ENCODE results near the gene TMTC2.

Gene TMTC2

DNA sequence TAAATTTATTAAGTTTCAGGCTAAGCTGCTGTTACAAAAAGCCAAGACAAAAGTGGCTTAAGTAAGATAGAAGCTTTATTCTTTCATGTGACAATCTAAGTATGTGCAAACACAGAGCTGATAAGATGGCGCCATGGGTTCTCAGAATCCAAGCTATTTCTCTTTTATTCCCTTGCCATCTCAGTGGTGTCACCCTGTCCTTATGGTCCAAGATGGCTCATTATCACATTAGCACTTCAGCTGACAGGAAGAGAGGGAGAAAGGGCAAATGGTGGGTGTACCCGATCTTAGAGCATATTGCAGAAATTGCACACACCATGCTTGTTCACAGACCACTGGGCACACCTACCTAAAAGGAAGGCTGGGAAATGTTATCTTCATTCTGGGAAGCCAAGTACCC, 211.7 kb downstream of the TMTC2 start:
- Histone ChIP-seq H3K9me3 (ENCODE audit: control insufficient read depth, insufficient read depth, low read depth, low read length) (no peaks in the 10 kb centered on the region), H3K36me3 (ENCODE audit: control insufficient read depth in 2 of 2, insufficient read depth in 1 of 2, low read length in 2 of 2) (no peaks in the 10 kb centered on the region; a peak in 1 of 3 replicates), H3K4me1 (ENCODE audit: control insufficient read depth, insufficient read depth, low read length) (peaks cover 4% of the 10 kb centered on the region; the same call in 1 of the 2 replicates), H3K4me3 (ENCODE audit: low read depth, low read length) (no peak overlapping the region), H3K27ac (ENCODE audit: extremely low read depth, low read depth, low read length) (no peak overlapping the region)
- TF ChIP-seq ZNF514 (tag by site-specific recombination; IDR thresholded peaks at IDR 0.05), result no peak
- no peak for TF ChIP-seq GLIS2 (tag by site-specific recombination; IDR thresholded peaks at IDR 0.05)
- TF ChIP-seq ZNF585B (tag by site-specific recombination; IDR thresholded peaks at IDR 0.05), result no peak
- TF ChIP-seq, protein P1, sequence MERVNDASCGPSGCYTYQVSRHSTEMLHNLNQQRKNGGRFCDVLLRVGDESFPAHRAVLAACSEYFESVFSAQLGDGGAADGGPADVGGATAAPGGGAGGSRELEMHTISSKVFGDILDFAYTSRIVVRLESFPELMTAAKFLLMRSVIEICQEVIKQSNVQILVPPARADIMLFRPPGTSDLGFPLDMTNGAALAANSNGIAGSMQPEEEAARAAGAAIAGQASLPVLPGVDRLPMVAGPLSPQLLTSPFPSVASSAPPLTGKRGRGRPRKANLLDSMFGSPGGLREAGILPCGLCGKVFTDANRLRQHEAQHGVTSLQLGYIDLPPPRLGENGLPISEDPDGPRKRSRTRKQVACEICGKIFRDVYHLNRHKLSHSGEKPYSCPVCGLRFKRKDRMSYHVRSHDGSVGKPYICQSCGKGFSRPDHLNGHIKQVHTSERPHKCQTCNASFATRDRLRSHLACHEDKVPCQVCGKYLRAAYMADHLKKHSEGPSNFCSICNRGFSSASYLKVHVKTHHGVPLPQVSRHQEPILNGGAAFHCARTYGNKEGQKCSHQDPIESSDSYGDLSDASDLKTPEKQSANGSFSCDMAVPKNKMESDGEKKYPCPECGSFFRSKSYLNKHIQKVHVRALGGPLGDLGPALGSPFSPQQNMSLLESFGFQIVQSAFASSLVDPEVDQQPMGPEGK (tag by site-specific recombination; IDR thresholded peaks at IDR 0.05), result no peak
- TF ChIP-seq ZNF544 (tag by site-specific recombination; IDR thresholded peaks at IDR 0.05), result no peak
- no peak for TF ChIP-seq PRDM1 (tag by site-specific recombination; IDR thresholded peaks at IDR 0.05)
- no peak for TF ChIP-seq ZBTB8A (tag by site-specific recombination; IDR thresholded peaks at IDR 0.05)
- TF ChIP-seq GLIS1 (tag by site-specific recombination; IDR thresholded peaks at IDR 0.05), result no peak
- no peak for TF ChIP-seq ZNF23 (tag by site-specific recombination; IDR thresholded peaks at IDR 0.05; ENCODE audit: borderline replicate concordance)
- no peak for TF ChIP-seq ZNF571 (tag by site-specific recombination; IDR thresholded peaks at IDR 0.05)
- POLR2A ChIA-PET, result interaction anchor here (1.4 kb wide), 1 partner anchor 211 kb away, joined by 3 read pairs; the partner anchor contains the start of gene TMTC2
- CTCF ChIA-PET, result interaction anchor here (0.5 to 1.5 kb wide), 4 partner anchors 143 to 439 kb away, joined by 3 to 5 read pairs (median 4); no protein-coding TSS in a partner anchor

DNA sequence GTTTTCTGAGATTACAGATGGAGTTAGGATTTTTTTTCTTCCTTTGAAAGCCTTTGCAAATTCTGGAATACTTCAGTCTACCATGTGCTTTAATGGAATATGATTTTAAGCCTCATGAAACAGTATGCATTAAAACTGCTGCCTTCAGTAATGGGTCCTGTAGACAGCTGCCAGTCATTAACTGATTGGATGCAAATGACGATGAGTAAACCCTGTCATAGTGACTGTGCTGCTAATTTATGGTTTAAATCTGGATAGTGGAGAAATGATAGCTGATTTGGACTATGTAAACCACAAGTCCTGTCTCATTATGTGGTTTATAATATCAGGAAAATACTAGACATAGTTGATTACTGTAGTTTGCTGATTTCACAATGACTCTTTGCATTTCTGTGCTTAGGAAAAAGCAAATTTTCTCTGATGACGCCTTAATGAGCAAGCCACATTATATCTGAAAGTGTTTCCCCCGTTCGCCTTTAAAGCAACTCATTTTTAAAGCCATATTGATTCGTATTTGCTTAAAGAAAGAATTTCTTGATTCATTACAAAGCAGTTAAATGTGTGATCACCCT, 217.6 kb downstream of the TMTC2 start:
- ChIA-PET POLR2A (no interaction called here), CTCF (interaction anchor here (0.6 kb wide), 1 partner anchor 8 kb away, joined by 3 read pairs; no protein-coding TSS in a partner anchor)
- no peak overlapping the region for H3K4me3 ChIP-seq (ENCODE audit: low read depth, low read length)
- H3K36me3 ChIP-seq (ENCODE audit: control insufficient read depth in 2 of 2, insufficient read depth in 1 of 2, low read length in 2 of 2), result no peaks in the 10 kb centered on the region
- TF ChIP-seq, protein P2, sequence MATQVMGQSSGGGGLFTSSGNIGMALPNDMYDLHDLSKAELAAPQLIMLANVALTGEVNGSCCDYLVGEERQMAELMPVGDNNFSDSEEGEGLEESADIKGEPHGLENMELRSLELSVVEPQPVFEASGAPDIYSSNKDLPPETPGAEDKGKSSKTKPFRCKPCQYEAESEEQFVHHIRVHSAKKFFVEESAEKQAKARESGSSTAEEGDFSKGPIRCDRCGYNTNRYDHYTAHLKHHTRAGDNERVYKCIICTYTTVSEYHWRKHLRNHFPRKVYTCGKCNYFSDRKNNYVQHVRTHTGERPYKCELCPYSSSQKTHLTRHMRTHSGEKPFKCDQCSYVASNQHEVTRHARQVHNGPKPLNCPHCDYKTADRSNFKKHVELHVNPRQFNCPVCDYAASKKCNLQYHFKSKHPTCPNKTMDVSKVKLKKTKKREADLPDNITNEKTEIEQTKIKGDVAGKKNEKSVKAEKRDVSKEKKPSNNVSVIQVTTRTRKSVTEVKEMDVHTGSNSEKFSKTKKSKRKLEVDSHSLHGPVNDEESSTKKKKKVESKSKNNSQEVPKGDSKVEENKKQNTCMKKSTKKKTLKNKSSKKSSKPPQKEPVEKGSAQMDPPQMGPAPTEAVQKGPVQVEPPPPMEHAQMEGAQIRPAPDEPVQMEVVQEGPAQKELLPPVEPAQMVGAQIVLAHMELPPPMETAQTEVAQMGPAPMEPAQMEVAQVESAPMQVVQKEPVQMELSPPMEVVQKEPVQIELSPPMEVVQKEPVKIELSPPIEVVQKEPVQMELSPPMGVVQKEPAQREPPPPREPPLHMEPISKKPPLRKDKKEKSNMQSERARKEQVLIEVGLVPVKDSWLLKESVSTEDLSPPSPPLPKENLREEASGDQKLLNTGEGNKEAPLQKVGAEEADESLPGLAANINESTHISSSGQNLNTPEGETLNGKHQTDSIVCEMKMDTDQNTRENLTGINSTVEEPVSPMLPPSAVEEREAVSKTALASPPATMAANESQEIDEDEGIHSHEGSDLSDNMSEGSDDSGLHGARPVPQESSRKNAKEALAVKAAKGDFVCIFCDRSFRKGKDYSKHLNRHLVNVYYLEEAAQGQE (tag by site-specific recombination; IDR thresholded peaks at IDR 0.05), result no peak
- TF ChIP-seq ZNF140 (tag by site-specific recombination; IDR thresholded peaks at IDR 0.05), result no peak
- TF ChIP-seq ZNF121 (tag by site-specific recombination; IDR thresholded peaks at IDR 0.05), result no peak
- no peak for TF ChIP-seq BCL11B (tag by site-specific recombination; IDR thresholded peaks at IDR 0.05; ENCODE audit: low read depth)
- no peak for TF ChIP-seq ZNF37A (tag by site-specific recombination; IDR thresholded peaks at IDR 0.05)
- H3K27ac ChIP-seq (ENCODE audit: extremely low read depth, low read depth, low read length), result no peak overlapping the region
- H3K9me3 ChIP-seq (ENCODE audit: control insufficient read depth, insufficient read depth, low read depth, low read length), result no peaks in the 10 kb centered on the region
- H3K4me1 ChIP-seq (ENCODE audit: control insufficient read depth, insufficient read depth, low read length), result no peaks in the 10 kb centered on the region

DNA sequence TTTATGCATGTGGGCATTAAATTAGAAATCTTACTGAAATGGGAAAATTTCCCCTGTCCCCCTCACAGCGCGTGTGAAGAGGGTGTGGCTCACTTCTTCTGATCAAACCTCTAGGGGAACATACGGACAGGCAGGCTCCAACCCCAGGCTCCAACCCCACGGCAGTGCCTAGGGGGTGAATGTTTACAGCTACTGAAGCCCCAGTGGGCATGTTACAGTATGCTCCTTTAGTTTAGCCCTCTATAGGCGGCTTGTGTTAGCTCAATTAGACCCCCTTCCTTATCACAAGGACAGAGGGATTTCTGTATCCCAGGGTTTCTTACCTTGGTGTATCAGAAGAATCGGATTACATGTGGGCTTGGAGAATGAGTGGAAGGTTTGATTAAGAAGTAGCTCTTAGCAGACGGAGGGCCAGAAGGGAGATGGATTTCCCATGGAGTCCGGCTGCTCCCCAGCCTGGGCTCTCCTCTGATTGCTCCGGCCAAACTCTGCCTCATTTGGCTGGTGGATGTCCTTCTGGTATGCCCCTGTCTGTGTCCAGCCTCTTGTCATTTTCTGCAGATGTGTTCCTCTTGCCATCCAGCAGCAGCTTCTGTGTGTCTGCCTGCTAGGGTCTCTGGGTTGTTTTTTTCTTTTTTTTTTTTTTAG, 223.7 kb downstream of the TMTC2 start:
- CTCF ChIA-PET, result interaction anchor here (1.0 kb wide), 1 partner anchor 13 kb away, joined by 3 read pairs; no protein-coding TSS in a partner anchor
- POLR2A ChIA-PET, result no interaction called here
- H3K27ac ChIP-seq (ENCODE audit: extremely low read depth, low read depth, low read length), result peak overlapping the region; percentile 22; the same call in 1 of the 2 replicates
- TF ChIP-seq ZNF10 (tag by site-specific recombination; IDR thresholded peaks at IDR 0.05) (no peak), ZIC2 (tag by site-specific recombination; IDR thresholded peaks at IDR 0.05) (0 out of 2 replicates have a peak, but pooled peaks have one; percentile 8)
- no peaks in the 10 kb centered on the region for H3K36me3 ChIP-seq (ENCODE audit: control insufficient read depth in 2 of 2, insufficient read depth in 1 of 2, low read length in 2 of 2)
- H3K4me1 ChIP-seq (ENCODE audit: control insufficient read depth, insufficient read depth, low read length), result peaks cover 4% of the 10 kb centered on the region
- no peaks in the 10 kb centered on the region for H3K9me3 ChIP-seq (ENCODE audit: control insufficient read depth, insufficient read depth, low read depth, low read length)
- no peak overlapping the region for H3K4me3 ChIP-seq (ENCODE audit: low read depth, low read length)
